Sigmoid colon (tissue), 7 donors: ENCODE measurements around the gene BARD1. TPM values are rescaled to one million over a fixed set of nuclear protein-coding genes. Genes with fewer than 3 reads are reported as not detected.

Experiments used
- DNase-seq: peaks from one replicate; pipeline ENCODE4 v3.0.0-alpha.2; 2019
- H3K27ac ChIP-seq, 4 donors: fragments of 200-600 bp; sonication (generic); one replicate each; pipeline ENCODE4 v1.5.1; 2016 to 2019; ENCODE audit warnings: mild to moderate bottlenecking in 1 of 4
- H3K27me3 ChIP-seq, 3 donors: fragments of 200-600 bp; sonication (generic); one replicate each; pipeline ENCODE4 v1.5.1; 2019; ENCODE audit warnings: mild to moderate bottlenecking in 1 of 3
- H3K36me3 ChIP-seq, 4 donors: fragments of 200-600 bp; sonication (generic); one replicate each; pipeline ENCODE4 v1.5.1; 2016 to 2019
- H3K4me1 ChIP-seq, 4 donors: fragments of 200-600 bp; sonication (generic); one replicate each; pipeline ENCODE4 v1.5.1; 2017 to 2019
- H3K4me3 ChIP-seq, 4 donors: fragments of 200-600 bp; sonication (generic); one replicate each; pipeline ENCODE4 v1.5.1; 2017 to 2019; ENCODE audit warnings: mild to moderate bottlenecking in 2 of 4, moderate library complexity in 1 of 4
- H3K9me3 ChIP-seq, 4 donors: fragments of 200-600 bp in 3 of 4; sonication (generic) in 3 of 4; one replicate each; pipeline versions ENCODE4 v1.5.1 to v1.6.1; 2013 to 2019
- CTCF ChIP-seq, 4 experiments: fragments of 450-650 bp in 3 of 4; fragments of 200-600 bp in 1 of 4; IDR thresholded peaks; one replicate each; pipeline ENCODE4 v1.5.1; 2016 to 2019; ENCODE audit warnings: antibody characterized with exemption in 4 of 4, mild to moderate bottlenecking in 3 of 4, moderate library complexity in 2 of 4
- EP300 ChIP-seq, 4 donors: sonication (generic); formaldehyde crosslinking; IDR thresholded peaks; one replicate each; pipeline ENCODE4 v1.6.1; 2017; ENCODE audit warnings: antibody characterized with exemption in 4 of 4
- POLR2A ChIP-seq, 2 donors: fragments of 450-650 bp; IDR thresholded peaks; one replicate each; pipeline ENCODE4 v1.6.1; 2016; ENCODE audit warnings: antibody characterized with exemption in 2 of 2, mild to moderate bottlenecking in 2 of 2, moderate library complexity in 2 of 2
- POLR2AphosphoS5 ChIP-seq, 4 donors: sonication (generic); formaldehyde crosslinking; IDR thresholded peaks; one replicate each; pipeline ENCODE4 v1.6.1; 2017; ENCODE audit warnings: antibody characterized with exemption in 4 of 4
- WGBS, 2 donors: extraction: QIAGEN DNeasy Blood & Tissue Kit; methylation state at CpG; one replicate each; pipeline ENCODE4 v1.1.7; 2013; 5-methylcytosine and 5-hydroxymethylcytosine counted together
- intact Hi-C: fragments of 100-400 bp; cut with DNase I; formaldehyde crosslinking; loops from one replicate; pipeline ENCODE4 v1.15.1; 2023
- polyA plus RNA-seq, 3 donors: library from polyadenylated mRNA; stranded (reverse); fragments of 200-250 nt; gene quantifications; one replicate each; pipeline ENCODE4 v1.2.3, GENCODE V29; 2013
- total RNA-seq, 4 donors: library from RNA; depleted of rRNA; stranded (reverse); fragments of >200 nt; gene quantifications; one replicate each; pipeline ENCODE4 v1.1.0, GENCODE V29; 2016
- donor health status: healthy with polysubstance abuse.
- donor health status: Bipolar disorder and iron deficiency.
- donor health status: healthy.

The BARD1 gene
- total and polyA plus RNA-seq, 7 donors = 1.2 to 47.6 (median 25.9) TPM

DNA sequence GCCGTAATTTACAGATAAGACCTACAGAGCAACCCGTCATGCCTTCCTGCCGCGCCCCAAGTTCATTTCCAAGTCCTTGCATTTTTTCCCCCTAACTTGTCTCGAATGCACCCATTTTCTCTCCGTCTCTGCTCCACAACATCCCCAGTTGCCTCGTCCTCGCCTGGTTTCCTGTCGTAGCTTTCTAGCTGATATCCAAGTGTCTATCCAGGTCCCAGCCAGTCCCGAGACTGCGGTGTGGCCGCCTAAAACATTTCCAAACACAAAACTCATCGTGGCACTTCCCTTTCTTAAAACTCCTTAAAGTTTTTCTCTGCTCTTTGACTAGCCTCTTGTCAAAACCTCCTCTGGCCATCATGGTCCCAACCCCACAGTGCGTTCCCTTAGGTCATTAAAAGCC, 1.2 kb upstream of the BARD1 start:
- no peak for DNase-seq
- no peaks in the 10 kb centered on the region for H3K36me3 ChIP-seq
- TF ChIP-seq CTCF (IDR thresholded peaks at IDR 0.05) = no peak
- no peak for TF ChIP-seq POLR2AphosphoS5 (IDR thresholded peaks at IDR 0.05)
- TF ChIP-seq EP300 (IDR thresholded peaks at IDR 0.05) = no peak
- no peak for TF ChIP-seq POLR2A (IDR thresholded peaks at IDR 0.05)
- intact Hi-C loops = loop anchor here (5.0 kb wide), 2 partner anchors 1528 to 1658 kb away; partner anchors contain the start of genes IKZF2 and SPAG16
- peak overlapping the region in 3 of 4 donors; percentile 69 to 84 (median 80) for H3K4me3 ChIP-seq
- H3K9me3 ChIP-seq = no peaks in the 10 kb centered on the region
- WGBS, 2 donors = 45 to 57% methylated on average over 14 of the region's 14 CpGs
- peak overlapping the region; percentile 87 to 97 (median 95) for H3K27ac ChIP-seq
- H3K27me3 ChIP-seq = no peaks in the 10 kb centered on the region
- peaks cover 0 to 20% (median 12%) of the 10 kb centered on the region in 4 donors for H3K4me1 ChIP-seq

DNA sequence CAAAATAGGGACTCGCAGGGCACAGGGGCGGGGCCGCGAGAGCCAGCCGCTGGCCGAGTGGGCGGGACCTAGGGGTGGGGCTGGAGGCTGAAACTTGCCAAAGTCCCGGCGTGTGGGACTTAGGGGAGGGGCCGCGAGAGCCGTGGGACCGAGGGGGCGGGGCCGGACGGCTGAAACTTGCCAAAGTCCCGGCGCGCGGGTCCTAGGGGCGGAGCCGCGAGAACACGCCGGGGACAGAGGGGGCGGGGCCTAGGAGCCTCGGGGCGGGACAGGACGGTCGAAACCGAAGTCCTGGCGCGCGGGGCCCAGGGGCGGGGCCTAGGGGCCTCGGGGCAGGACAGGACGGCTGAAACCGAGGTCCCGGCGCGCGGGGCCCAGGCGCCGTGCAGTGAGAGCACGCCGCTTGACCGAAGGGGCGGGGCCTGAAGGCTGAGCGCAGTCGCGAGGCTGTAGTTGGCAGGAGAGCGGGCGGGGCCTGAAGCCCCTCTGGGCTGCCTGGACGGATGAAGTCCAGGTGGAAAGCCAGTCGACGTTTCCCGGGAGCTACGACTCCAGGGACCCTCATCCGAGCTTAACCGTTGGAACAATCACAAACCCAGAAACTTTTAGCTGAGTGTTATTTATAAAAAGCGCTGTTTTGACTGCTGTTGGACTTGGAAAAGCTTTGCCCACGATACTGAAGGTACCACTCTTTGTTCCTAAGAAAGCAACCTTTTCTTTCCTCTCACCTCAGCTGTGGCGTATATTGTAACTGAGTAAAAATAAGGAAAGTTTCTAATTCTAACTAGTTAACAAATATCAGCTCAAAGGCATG, 475 bp upstream of the BARD1 start:
- no peaks in the 10 kb centered on the region for H3K27me3 ChIP-seq
- H3K27ac ChIP-seq = peak overlapping the region; percentile 87 to 97 (median 95)
- no peaks in the 10 kb centered on the region for H3K9me3 ChIP-seq
- intact Hi-C loops = loop anchor here (5.0 kb wide), 2 partner anchors 1528 to 1658 kb away; partner anchors contain the start of genes IKZF2 and SPAG16
- H3K4me1 ChIP-seq = peaks cover 0 to 20% (median 12%) of the 10 kb centered on the region in 4 donors
- 1% methylated on average over 63 of the region's 63 CpGs for WGBS, 2 donors
- H3K36me3 ChIP-seq = no peaks in the 10 kb centered on the region
- H3K4me3 ChIP-seq = peak overlapping the region; percentile 57 to 84 (median 74)
- TF ChIP-seq POLR2A (IDR thresholded peaks at IDR 0.05) = peak in 1 of 2 donors; percentile 23
- TF ChIP-seq EP300 (IDR thresholded peaks at IDR 0.05) = no peak
- TF ChIP-seq POLR2AphosphoS5 (IDR thresholded peaks at IDR 0.05) = peak; percentile 31 to 69 (median 49)
- peak; percentile 99 for DNase-seq

GRCh38 chr2:214807653-214808052, 1.8 kb downstream of the BARD1 start:
- intact Hi-C loops = no loop called here

DNA sequence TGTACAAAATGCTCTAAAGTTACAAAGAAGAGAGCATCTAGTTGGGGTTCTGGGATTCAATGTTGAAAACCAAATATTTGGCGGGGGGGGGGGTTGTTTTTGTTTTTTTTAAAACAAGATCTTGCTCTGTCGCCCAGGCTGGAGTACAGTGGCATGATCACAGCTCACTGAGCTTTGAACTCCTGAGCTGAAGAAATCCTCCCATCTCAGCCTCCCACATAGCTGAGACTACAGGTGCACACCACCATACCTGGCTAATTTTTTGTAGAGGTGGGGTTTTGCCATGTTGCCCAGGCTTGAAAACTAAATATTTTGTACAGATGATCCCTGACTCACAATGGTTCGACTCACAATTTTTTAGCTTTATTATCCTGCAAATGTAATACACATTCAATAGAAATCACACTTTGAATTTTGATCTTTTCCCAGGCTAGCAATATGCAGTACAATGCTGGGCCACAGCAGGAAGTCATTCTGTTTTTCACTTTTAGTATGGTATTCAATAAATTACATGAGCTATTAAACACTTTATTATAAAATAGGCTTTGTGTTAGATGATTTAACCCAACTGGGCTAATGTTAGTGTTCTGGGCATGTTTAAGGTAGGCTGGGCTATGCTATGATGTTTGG, 7.6 kb downstream of the BARD1 start:
- H3K9me3 ChIP-seq = no peaks in the 10 kb centered on the region
- intact Hi-C loops = no loop called here
- H3K4me1 ChIP-seq = peaks cover 0 to 10% (median 4%) of the 10 kb centered on the region in 4 donors
- no peak for TF ChIP-seq EP300 (IDR thresholded peaks at IDR 0.05)
- no peak for TF ChIP-seq POLR2AphosphoS5 (IDR thresholded peaks at IDR 0.05)
- no peak for TF ChIP-seq POLR2A (IDR thresholded peaks at IDR 0.05)
- TF ChIP-seq CTCF (IDR thresholded peaks at IDR 0.05) = no peak
- no peak for DNase-seq
- H3K36me3 ChIP-seq = no peaks in the 10 kb centered on the region
- WGBS, 2 donors = 58 to 94% methylated on average over 3 of the region's 3 CpGs
- no peaks in the 10 kb centered on the region for H3K27me3 ChIP-seq
- H3K27ac ChIP-seq = no peak overlapping the region
- H3K4me3 ChIP-seq = no peak overlapping the region

More at GRCh38 chr2:214807653-214808052, 1.8 kb downstream of the BARD1 start:
- Histone ChIP-seq H3K4me1 (peaks cover 0 to 20% (median 12%) of the 10 kb centered on the region in 4 donors), H3K4me3 (peak overlapping the region; percentile 57 to 84 (median 74)), H3K27me3 (no peaks in the 10 kb centered on the region), H3K36me3 (no peaks in the 10 kb centered on the region), H3K27ac (peak overlapping the region; percentile 87 to 97 (median 95)), H3K9me3 (no peaks in the 10 kb centered on the region)
- 15 to 19% methylated on average over 3 of the region's 3 CpGs for WGBS, 2 donors
- DNase-seq = no peak
- TF ChIP-seq EP300 (IDR thresholded peaks at IDR 0.05) = no peak
- TF ChIP-seq CTCF (IDR thresholded peaks at IDR 0.05) = no peak

GRCh38 chr2:214801068-214801467, 8.4 kb downstream of the BARD1 start:
- peaks cover 0 to 4% (median 0%) of the 10 kb centered on the region in 4 donors for H3K4me1 ChIP-seq
- no peak overlapping the region for H3K27ac ChIP-seq
- no peaks in the 10 kb centered on the region for H3K36me3 ChIP-seq
- no peaks in the 10 kb centered on the region for H3K9me3 ChIP-seq
- no peaks in the 10 kb centered on the region for H3K27me3 ChIP-seq
- 89 to 90% methylated on average over 2 of the region's 2 CpGs for WGBS, 2 donors
- H3K4me3 ChIP-seq = no peak overlapping the region
- DNase-seq = no peak
- intact Hi-C loops = no loop called here
- TF ChIP-seq POLR2A (IDR thresholded peaks at IDR 0.05) (no peak), EP300 (IDR thresholded peaks at IDR 0.05) (no peak), CTCF (IDR thresholded peaks at IDR 0.05) (no peak), POLR2AphosphoS5 (IDR thresholded peaks at IDR 0.05) (no peak)
